ENCODE measurements around the gene FGD4.

GRCh38 chr12:32692358-32692757 is 293.0 kb downstream of the FGD4 start:
- TF ChIP-seq EZH2 (IDR thresholded peaks at IDR 0.05; ENCODE audit: insufficient read depth, poor library complexity, severe bottlenecking): no peak
- TF ChIP-seq EZH2phosphoT487 (IDR thresholded peaks at IDR 0.05; ENCODE audit: insufficient read depth, low read depth): no peak

Measured in GM23248 (cell line).